Fibroblast of pulmonary artery (primary cell): ENCODE data around the gene SLC8B1.
"Not testable (repeated sequence)": the region's sequence is repeated elsewhere in the genome, so short reads cannot be mapped to it uniquely, and the experiment has no call there.

Experiments used
- DNase-seq: peaks from one replicate; pipeline ENCODE4 v3.0.0-alpha.2; 2010; ENCODE audit warnings: low read depth
- H3K4me3 ChIP-seq: replicated peaks from 2 replicates; pipeline ENCODE4 v1.5.1; 2011; ENCODE audit warnings: low read depth, mild to moderate bottlenecking, control low read depth, low read length, moderate library complexity
- CTCF ChIP-seq: IDR thresholded peaks from 2 replicates; pipeline ENCODE4 v1.5.1; 2011; ENCODE audit warnings: mild to moderate bottlenecking, control low read depth, low read length, inconsistent platforms; ENCODE audit errors: missing control alignments

Gene SLC8B1

GRCh38 chr12:113365639-113366395 is 30.9 kb upstream of the SLC8B1 start:
- no peak for TF ChIP-seq CTCF
- DNase-seq, result no peak
- H3K4me3 ChIP-seq, result no peak overlapping the region

- no peak for DNase-seq
- no peak for TF ChIP-seq CTCF
- H3K4me3 ChIP-seq, result no peak overlapping the region
Measured at GRCh38 chr12:113364698-113365097, 29.8 kb upstream of the SLC8B1 start.

- no peak for DNase-seq
- no peak for TF ChIP-seq CTCF
- H3K4me3 ChIP-seq, result no peak overlapping the region
Measured at GRCh38 chr12:113361574-113362370, 26.9 kb upstream of the SLC8B1 start.

GRCh38 chr12:113359939-113360748 is 25.2 kb upstream of the SLC8B1 start:
- peak overlapping the region; percentile 90 for H3K4me3 ChIP-seq
- no peak for DNase-seq
- TF ChIP-seq CTCF, result peak; percentile 26

GRCh38 chr12:113359133-113359938 is 24.4 kb upstream of the SLC8B1 start:
- peak; percentile 36 for DNase-seq
- no peak for TF ChIP-seq CTCF
- peak overlapping the region; percentile 90 for H3K4me3 ChIP-seq

GRCh38 chr12:113358381-113359132 is 23.6 kb upstream of the SLC8B1 start, which contains the start of gene PLBD2:
TSS of gene PLBD2 (plus strand) at chr12:113358587. CDS start at chr12:113358601, 14 bp downstream.
- H3K4me3 ChIP-seq, result peak within 1 kb of the TSS; percentile 90
- TF ChIP-seq CTCF, result no peak
- peak; percentile 94 for DNase-seq

GRCh38 chr12:113354192-113354591 is 19.3 kb upstream of the SLC8B1 start:
- DNase-seq, H3K4me3 ChIP-seq: not testable (repeated sequence)
